ENCODE data around the gene SPATA6L.

SPATA6L gene

DNA sequence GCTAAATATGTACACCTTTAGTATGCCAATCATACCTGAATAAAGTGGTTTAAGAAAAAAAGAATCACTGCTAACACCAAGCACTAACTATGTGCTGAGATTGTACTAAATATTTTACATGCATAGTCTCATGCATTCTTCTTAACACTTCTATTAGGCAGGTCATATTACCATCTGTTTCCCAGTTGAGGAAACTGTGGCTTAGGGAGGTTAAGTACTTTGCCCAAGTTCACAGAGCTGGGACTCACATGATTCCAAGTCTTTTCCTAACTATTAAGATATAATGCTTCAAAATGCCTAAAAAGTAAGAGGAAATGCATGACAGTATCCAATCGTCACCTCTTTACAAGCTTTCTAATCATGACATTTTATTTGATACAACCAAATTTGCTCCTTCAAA lies 73.4 kb downstream of the SPATA6L start:
- H3K4me3 Mint-ChIP-seq: no peak overlapping the region

DNA sequence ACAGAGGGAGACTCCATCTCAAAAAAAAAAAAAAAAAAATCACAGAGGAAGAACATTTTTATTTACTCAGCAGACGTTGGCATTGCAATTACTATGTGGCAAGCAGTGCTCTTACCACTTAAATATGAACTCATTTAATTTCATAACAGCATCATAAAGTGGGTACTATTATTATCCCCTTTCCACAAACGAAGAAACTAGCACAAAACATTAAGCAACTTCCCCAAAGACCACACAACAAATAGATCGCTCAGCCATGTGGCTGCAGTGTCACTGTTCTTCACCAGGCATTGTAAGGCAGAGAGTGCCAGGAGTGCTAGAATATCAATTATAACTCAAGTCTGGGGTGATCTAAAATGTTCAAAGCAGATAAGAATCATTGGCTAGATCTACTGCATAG lies 74.0 kb downstream of the SPATA6L start:
- H3K27me3 Mint-ChIP-seq: no peaks in the 10 kb centered on the region
- no peak overlapping the region for H3K4me3 Mint-ChIP-seq
- H3K27ac Mint-ChIP-seq: no peak overlapping the region
- no peaks in the 10 kb centered on the region for H3K9me3 Mint-ChIP-seq
- H3K36me3 Mint-ChIP-seq (ENCODE audit: low read depth): no peaks in the 10 kb centered on the region
- H3K4me1 Mint-ChIP-seq (ENCODE audit: low read depth): peaks cover 20% of the 10 kb centered on the region

More for the DNA sequence above, 73.4 kb downstream of the SPATA6L start:
- Mint-ChIP-seq H3K27ac (no peak overlapping the region), H3K36me3 (ENCODE audit: low read depth) (no peaks in the 10 kb centered on the region), H3K27me3 (no peaks in the 10 kb centered on the region), H3K4me1 (ENCODE audit: low read depth) (peaks cover 22% of the 10 kb centered on the region), H3K9me3 (no peaks in the 10 kb centered on the region)

- H3K4me1 Mint-ChIP-seq (ENCODE audit: low read depth): peaks cover 11% of the 10 kb centered on the region
- no peaks in the 10 kb centered on the region for H3K27me3 Mint-ChIP-seq
- H3K36me3 Mint-ChIP-seq (ENCODE audit: low read depth): no peaks in the 10 kb centered on the region
- H3K27ac Mint-ChIP-seq: no peak overlapping the region
- H3K4me3 Mint-ChIP-seq: no peak overlapping the region
- H3K9me3 Mint-ChIP-seq: no peaks in the 10 kb centered on the region
These were observed 75.2 kb downstream of the SPATA6L start for GRCh38 chr9:4591123-4591500.

- no peaks in the 10 kb centered on the region for H3K27me3 Mint-ChIP-seq
- H3K4me1 Mint-ChIP-seq (ENCODE audit: low read depth): peaks cover 6% of the 10 kb centered on the region
- no peaks in the 10 kb centered on the region for H3K36me3 Mint-ChIP-seq (ENCODE audit: low read depth)
- H3K9me3 Mint-ChIP-seq: no peaks in the 10 kb centered on the region
- H3K4me3 Mint-ChIP-seq: no peak overlapping the region
- no peak overlapping the region for H3K27ac Mint-ChIP-seq
These were observed 75.7 kb downstream of the SPATA6L start for GRCh38 chr9:4590430-4591122.

GRCh38 chr9:4588721-4589120 lies 77.6 kb downstream of the SPATA6L start:
- Mint-ChIP-seq H3K4me3 (no peak overlapping the region), H3K36me3 (ENCODE audit: low read depth) (no peaks in the 10 kb centered on the region), H3K4me1 (ENCODE audit: low read depth) (no peaks in the 10 kb centered on the region), H3K27me3 (no peaks in the 10 kb centered on the region), H3K27ac (no peak overlapping the region), H3K9me3 (no peaks in the 10 kb centered on the region)

DNA sequence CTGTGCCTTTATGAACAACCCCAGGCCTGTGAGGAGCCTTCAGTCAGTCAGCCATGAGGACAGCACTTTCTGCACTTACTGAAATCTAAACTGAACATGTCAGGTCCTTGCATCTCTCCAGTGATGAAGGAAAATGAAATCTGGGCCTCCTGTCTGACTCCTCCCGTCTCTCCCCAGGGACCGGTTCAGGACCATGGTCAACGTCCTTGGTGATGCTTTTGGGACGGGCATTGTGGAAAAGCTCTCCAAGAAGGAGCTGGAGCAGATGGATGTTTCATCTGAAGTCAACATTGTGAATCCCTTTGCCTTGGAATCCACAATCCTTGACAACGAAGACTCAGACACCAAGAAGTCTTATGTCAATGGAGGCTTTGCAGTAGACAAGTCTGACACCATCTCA lies 81.1 kb downstream of the SPATA6L start:
- Mint-ChIP-seq H3K27ac (no peak overlapping the region), H3K36me3 (ENCODE audit: low read depth) (no peaks in the 10 kb centered on the region), H3K4me1 (ENCODE audit: low read depth) (no peaks in the 10 kb centered on the region), H3K9me3 (no peaks in the 10 kb centered on the region), H3K27me3 (no peaks in the 10 kb centered on the region), H3K4me3 (no peak overlapping the region)

DNA sequence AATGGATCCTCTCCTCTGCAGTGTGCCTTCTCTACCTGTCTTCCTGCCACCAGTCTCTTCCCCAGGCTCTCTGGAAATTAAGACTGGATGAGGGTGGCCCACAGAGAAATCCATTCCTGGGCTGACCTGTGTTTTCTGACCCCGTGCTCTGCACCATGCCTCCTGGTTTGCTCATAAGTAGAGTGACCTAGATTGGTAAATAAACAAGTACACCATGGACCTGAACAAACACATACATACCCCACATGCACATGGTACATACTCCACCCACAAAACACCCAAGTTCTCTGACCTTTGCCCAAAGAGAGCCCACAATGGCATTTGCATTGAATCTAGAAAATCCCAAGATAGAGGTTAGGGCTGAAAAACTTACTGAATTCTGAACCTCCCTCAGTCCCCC lies 81.6 kb downstream of the SPATA6L start:
- H3K27ac Mint-ChIP-seq: no peak overlapping the region
- H3K36me3 Mint-ChIP-seq (ENCODE audit: low read depth): no peaks in the 10 kb centered on the region
- no peaks in the 10 kb centered on the region for H3K9me3 Mint-ChIP-seq
- H3K4me1 Mint-ChIP-seq (ENCODE audit: low read depth): no peaks in the 10 kb centered on the region
- no peaks in the 10 kb centered on the region for H3K27me3 Mint-ChIP-seq
- H3K4me3 Mint-ChIP-seq: no peak overlapping the region

GRCh38 chr9:4583001-4583400 lies 83.3 kb downstream of the SPATA6L start:
- H3K27ac Mint-ChIP-seq: no peak overlapping the region
- H3K27me3 Mint-ChIP-seq: no peaks in the 10 kb centered on the region
- no peaks in the 10 kb centered on the region for H3K4me1 Mint-ChIP-seq (ENCODE audit: low read depth)
- H3K4me3 Mint-ChIP-seq: no peak overlapping the region
- no peaks in the 10 kb centered on the region for H3K36me3 Mint-ChIP-seq (ENCODE audit: low read depth)
- no peaks in the 10 kb centered on the region for H3K9me3 Mint-ChIP-seq

DNA sequence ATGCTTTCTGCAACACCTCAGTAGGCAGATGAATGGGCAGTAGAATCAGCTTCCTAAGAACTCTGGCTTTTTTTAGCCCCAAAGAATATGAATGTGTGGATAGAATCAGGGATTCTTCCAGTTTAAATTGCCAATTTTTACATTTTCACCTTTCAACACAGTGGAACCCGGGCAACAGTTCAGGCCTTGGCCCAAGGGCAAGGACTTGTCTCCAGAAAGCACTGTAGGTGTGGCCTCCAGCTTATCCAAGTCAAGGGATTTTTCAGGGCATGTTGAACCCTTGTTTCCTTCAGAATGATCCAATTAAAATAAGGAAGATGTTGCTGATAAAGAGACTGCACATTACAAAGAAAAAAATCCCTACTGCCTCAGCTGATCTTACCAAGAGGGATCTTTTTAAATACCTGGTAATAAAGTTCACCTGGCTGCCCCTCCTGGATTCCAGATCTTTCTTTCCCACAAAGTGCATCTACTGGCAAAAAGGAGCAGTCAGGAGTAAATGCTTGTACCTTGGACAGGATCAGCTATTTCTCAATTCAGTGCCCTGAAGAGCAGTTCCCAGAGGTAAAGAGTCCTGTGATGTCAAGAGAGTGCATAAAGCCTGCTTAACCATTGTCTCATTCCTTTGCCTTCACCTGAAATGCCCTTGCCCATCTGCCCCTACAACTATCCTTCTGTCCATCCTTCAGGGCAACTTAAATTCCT lies 84.3 kb downstream of the SPATA6L start:
- no peaks in the 10 kb centered on the region for H3K9me3 Mint-ChIP-seq
- no peaks in the 10 kb centered on the region for H3K36me3 Mint-ChIP-seq (ENCODE audit: low read depth)
- H3K4me3 Mint-ChIP-seq: no peak overlapping the region
- no peaks in the 10 kb centered on the region for H3K27me3 Mint-ChIP-seq
- H3K4me1 Mint-ChIP-seq (ENCODE audit: low read depth): no peaks in the 10 kb centered on the region
- no peak overlapping the region for H3K27ac Mint-ChIP-seq

DNA sequence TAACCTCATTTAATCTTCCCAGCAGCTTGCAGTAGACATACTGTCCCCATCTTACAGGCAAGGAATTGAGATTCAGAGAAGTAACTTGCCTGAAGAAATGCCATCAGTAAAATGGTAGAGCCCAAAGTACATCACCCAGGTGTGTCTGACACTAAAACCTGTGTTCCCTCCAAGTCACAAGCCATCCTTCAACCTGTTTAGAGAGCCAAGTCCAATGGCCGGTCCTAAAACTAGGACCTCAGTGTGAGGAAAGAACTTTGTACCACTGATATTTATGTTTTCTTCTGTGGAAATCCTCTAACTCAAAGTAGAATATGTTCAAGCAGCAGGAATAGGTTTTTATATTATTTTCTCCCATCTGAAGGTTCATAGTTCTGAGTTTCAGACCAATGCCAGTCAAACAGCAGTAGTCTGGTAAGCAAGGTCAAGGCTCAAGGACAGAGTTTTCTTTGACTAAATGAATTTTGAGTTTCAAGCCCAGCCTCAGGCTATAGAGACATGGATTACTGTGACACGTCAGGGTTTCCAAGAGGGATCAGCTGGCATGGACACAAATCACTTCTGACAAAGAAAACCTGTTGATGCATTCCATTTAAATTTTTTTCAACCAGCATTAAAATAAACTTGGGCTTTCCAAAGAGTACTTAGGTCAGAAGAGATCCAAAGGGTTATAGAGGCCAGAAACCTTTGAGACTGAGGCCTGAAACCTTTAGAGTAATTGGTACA lies 85.1 kb downstream of the SPATA6L start:
- Mint-ChIP-seq H3K9me3 (no peaks in the 10 kb centered on the region), H3K36me3 (ENCODE audit: low read depth) (no peaks in the 10 kb centered on the region), H3K27ac (no peak overlapping the region), H3K4me3 (no peak overlapping the region), H3K27me3 (no peaks in the 10 kb centered on the region), H3K4me1 (ENCODE audit: low read depth) (no peaks in the 10 kb centered on the region)

GRCh38 chr9:4579001-4579400 lies 87.3 kb downstream of the SPATA6L start:
- no peaks in the 10 kb centered on the region for H3K9me3 Mint-ChIP-seq
- H3K27me3 Mint-ChIP-seq: no peaks in the 10 kb centered on the region
- H3K4me3 Mint-ChIP-seq: no peak overlapping the region
- peaks cover 13% of the 10 kb centered on the region for H3K4me1 Mint-ChIP-seq (ENCODE audit: low read depth)
- no peak overlapping the region for H3K27ac Mint-ChIP-seq
- H3K36me3 Mint-ChIP-seq (ENCODE audit: low read depth): no peaks in the 10 kb centered on the region

- Mint-ChIP-seq H3K9me3 (no peaks in the 10 kb centered on the region), H3K4me3 (no peak overlapping the region), H3K36me3 (ENCODE audit: low read depth) (no peaks in the 10 kb centered on the region), H3K27ac (no peak overlapping the region), H3K27me3 (no peaks in the 10 kb centered on the region), H3K4me1 (ENCODE audit: low read depth) (peaks cover 33% of the 10 kb centered on the region)
These were observed 89.8 kb downstream of the SPATA6L start for GRCh38 chr9:4576448-4576847.

GRCh38 chr9:4575997-4576396 lies 90.3 kb downstream of the SPATA6L start:
- Mint-ChIP-seq H3K36me3 (ENCODE audit: low read depth) (no peaks in the 10 kb centered on the region), H3K27ac (no peak overlapping the region), H3K9me3 (no peaks in the 10 kb centered on the region), H3K4me1 (ENCODE audit: low read depth) (peaks cover 33% of the 10 kb centered on the region), H3K27me3 (no peaks in the 10 kb centered on the region), H3K4me3 (no peak overlapping the region)

- Mint-ChIP-seq H3K4me3 (no peak overlapping the region), H3K27me3 (no peaks in the 10 kb centered on the region), H3K9me3 (no peaks in the 10 kb centered on the region), H3K27ac (no peak overlapping the region), H3K4me1 (ENCODE audit: low read depth) (peaks cover 33% of the 10 kb centered on the region), H3K36me3 (ENCODE audit: low read depth) (no peaks in the 10 kb centered on the region)
These were observed 91.5 kb downstream of the SPATA6L start for GRCh38 chr9:4574657-4575243.
